ENCODE results near the gene ELAPOR1.

The ELAPOR1 gene

GRCh38 chr1:109090196-109091077, 23.5 kb upstream of the ELAPOR1 start, which contains the start of gene TMEM167B:
Gene TMEM167B (plus strand): TSS chr1:109090764. CDS start chr1:109090873, 109 bp downstream.
- H3K4me3 ChIP-seq (ENCODE audit: control insufficient read depth, low read depth, low read length): peak within 1 kb of the TSS; percentile 90
- DNase-seq (ENCODE audit: low read depth): peak; percentile 95
- no peak for TF ChIP-seq CTCF (conservative IDR thresholded peaks at IDR 0.05; ENCODE audit: control insufficient read depth, insufficient read depth, low read depth, low read length)

DNA sequence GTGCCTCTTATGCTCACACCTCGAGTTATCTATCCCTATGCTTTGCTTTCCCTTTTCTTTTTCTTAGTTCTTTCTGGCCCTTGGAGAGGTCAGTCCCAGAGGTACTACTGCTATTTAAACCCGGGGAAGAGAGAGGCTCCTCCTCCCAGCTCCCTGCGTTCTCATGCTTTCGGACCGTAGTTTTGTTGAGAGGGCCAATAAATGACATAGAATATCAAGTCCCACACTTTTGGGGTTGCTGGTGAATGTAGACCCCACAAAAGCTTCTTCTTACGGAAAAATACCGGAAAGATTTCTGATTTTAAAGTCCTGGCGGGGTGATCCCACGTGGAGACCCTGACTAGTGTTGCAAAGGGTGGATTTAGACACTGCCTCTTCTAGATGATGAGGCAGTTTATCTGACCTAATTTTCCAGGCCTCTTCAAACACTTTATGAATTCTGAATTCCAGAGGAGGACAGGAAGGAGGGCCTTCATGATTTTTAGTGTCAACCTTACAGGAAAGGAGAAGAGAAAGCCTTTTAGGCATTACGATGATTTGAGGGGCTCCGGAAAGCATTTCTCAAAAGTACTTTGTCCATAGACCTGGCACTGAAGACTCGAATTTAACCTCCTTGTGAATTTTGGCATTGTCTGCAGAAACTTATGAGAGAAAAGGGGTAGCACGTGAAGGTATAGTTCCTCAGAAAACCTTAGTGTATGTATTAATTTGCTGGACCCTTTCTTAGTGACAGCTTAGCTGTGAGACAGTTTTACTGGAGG, 22.7 kb upstream of the ELAPOR1 start:
- peak; percentile 61 for DNase-seq (ENCODE audit: low read depth)
- TF ChIP-seq CTCF (conservative IDR thresholded peaks at IDR 0.05; ENCODE audit: control insufficient read depth, insufficient read depth, low read depth, low read length): no peak
- peak overlapping the region; percentile 90 for H3K4me3 ChIP-seq (ENCODE audit: control insufficient read depth, low read depth, low read length)

GRCh38 chr1:109091839-109092193, 22.1 kb upstream of the ELAPOR1 start:
- TF ChIP-seq CTCF (conservative IDR thresholded peaks at IDR 0.05; ENCODE audit: control insufficient read depth, insufficient read depth, low read depth, low read length): no peak
- peak overlapping the region; percentile 90 for H3K4me3 ChIP-seq (ENCODE audit: control insufficient read depth, low read depth, low read length)
- DNase-seq (ENCODE audit: low read depth): peak; percentile 56

- H3K4me3 ChIP-seq (ENCODE audit: control insufficient read depth, low read depth, low read length): no peak overlapping the region
- DNase-seq (ENCODE audit: low read depth): peak; percentile 35
- TF ChIP-seq CTCF (conservative IDR thresholded peaks at IDR 0.05; ENCODE audit: control insufficient read depth, insufficient read depth, low read depth, low read length): no peak
These were observed 19.5 kb upstream of the ELAPOR1 start for GRCh38 chr1:109094377-109094803.

DNA sequence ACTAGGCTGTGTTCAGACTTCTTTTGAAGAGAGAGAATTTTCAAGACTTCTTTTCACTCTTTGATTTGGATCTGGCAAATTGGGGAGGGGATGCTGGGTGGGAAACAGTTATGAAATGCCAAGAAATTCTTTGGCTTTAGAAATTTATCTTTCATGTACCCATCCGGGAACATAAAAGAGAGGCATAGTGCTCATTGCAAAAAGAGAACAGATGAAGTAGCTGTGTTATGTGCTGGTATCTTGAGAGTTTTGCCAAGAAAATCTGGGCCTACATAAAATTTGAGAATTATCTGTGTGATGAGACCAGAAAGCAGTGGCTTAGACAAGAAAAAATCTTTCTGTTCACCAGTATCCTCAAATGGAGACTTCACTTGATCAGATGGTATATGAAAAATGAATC, 19.0 kb upstream of the ELAPOR1 start:
- no peak for DNase-seq (ENCODE audit: low read depth)

DNA sequence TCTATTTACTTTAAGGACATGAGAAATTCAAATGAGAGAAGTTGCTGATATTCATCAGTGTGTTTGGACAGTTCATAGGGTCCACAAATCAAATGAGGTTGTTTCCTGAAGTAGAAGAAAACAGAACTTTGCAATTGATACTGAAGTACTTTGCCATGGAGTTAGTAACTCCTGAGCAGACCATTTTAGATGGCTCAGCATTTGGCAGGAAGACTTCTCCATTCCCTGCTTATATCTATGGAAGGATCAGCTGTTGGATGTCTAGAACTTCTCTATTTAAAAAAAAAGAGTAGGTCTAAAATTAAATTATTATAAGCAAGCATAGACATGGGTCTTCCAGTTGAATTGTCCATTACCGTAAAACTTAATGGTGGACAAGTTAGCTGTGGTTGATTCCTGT, 18.3 kb upstream of the ELAPOR1 start:
- TF ChIP-seq CTCF (conservative IDR thresholded peaks at IDR 0.05; ENCODE audit: control insufficient read depth, insufficient read depth, low read depth, low read length): no peak
- no peak overlapping the region for H3K4me3 ChIP-seq (ENCODE audit: control insufficient read depth, low read depth, low read length)
- no peak for DNase-seq (ENCODE audit: low read depth)

More for the DNA sequence above, 19.0 kb upstream of the ELAPOR1 start:
- no peak overlapping the region for H3K4me3 ChIP-seq (ENCODE audit: control insufficient read depth, low read depth, low read length)
- TF ChIP-seq CTCF (conservative IDR thresholded peaks at IDR 0.05; ENCODE audit: control insufficient read depth, insufficient read depth, low read depth, low read length): no peak
